B cell (primary cell): ENCODE measurements around the gene HERC4.

Experiments used
- CTCF ChIP-seq: fragments of 200-600 bp; IDR thresholded peaks from one replicate; pipeline ENCODE4 v1.8.0; 2022; ENCODE audit warnings: antibody characterized with exemption, mild to moderate bottlenecking
- EZH2 ChIP-seq: IDR thresholded peaks from 2 replicates; pipeline ENCODE4 v1.6.1; 2012; ENCODE audit warnings: borderline replicate concordance, low read depth, mild to moderate bottlenecking, moderate library complexity, low read length; ENCODE audit not compliant: insufficient read depth, poor library complexity, severe bottlenecking

DNA sequence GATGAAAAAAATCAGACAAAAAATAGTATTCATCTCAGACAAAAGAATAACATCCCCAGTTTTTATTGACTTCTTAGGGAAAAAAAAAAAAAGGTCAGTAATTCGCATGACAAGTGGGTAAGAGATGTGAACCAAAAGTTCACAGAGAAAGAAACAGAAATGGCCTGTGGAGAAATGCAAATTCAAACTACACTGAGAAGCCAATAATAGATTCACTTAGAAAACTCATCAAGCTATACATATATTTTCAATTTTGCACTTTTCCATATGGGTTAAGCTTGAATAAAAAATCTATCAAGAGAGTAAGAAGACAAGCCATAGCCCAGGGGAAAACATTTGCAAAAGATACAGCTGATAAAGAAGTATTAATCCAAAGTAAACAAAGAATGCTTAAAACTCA, 28.0 kb downstream of the HERC4 start:
- TF ChIP-seq CTCF (no peak), EZH2 (no peak)
